K562 (cell line): ENCODE data around the gene DEFB127. TPM values are rescaled to one million over a fixed set of nuclear protein-coding genes. Genes with fewer than 3 reads are reported as not detected.

ENCODE experiments used
- HES1 ChIP-seq: fragments of 450-650 bp; IDR thresholded peaks from 2 replicates; pipeline ENCODE4 v1.6.1; 2016; ENCODE audit warnings: low read depth, mild to moderate bottlenecking, moderate library complexity
- NFE2 ChIP-seq: IDR thresholded peaks from 2 replicates; pipeline ENCODE4 v1.6.1; 2014; ENCODE audit warnings: antibody characterized with exemption, low read depth
- POLR2H ChIP-seq: IDR thresholded peaks from 2 replicates; pipeline ENCODE4 v1.6.1; 2016; ENCODE audit warnings: missing genetic modification characterization, low read depth, mild to moderate bottlenecking, control low read depth, missing compliant biosample characterization, moderate library complexity
- PPARD ChIP-seq: fragments of 250-450 bp; sonication (Bioruptor Pico); IDR thresholded peaks from 2 replicates; pipeline ENCODE4 v1.8.0; 2022; ENCODE audit warnings: inconsistent platforms, mild to moderate bottlenecking, moderate library complexity
- RAD21 ChIP-seq, 2 experiments: fragments of 250-450 bp in 1 of 2; fragments of 450-650 bp in 1 of 2; sonication (Bioruptor Pico) in 1 of 2; formaldehyde crosslinking in 1 of 2; IDR thresholded peaks in 1 of 2; conservative IDR thresholded peaks in 1 of 2; 2 replicates each; pipeline versions ENCODE4 v1.4.0 to v1.8.0; 2020 to 2022; ENCODE audit warnings: mild to moderate bottlenecking in 2 of 2, moderate library complexity in 1 of 2
- REST ChIP-seq, 2 experiments: fragments of 450-650 bp; formaldehyde crosslinking in 1 of 2; IDR thresholded peaks; 2 replicates each; pipeline versions ENCODE4 v1.4.0 to v1.6.1; 2014 to 2020; ENCODE audit warnings: mild to moderate bottlenecking in 2 of 2, borderline replicate concordance in 1 of 2, low read depth in 1 of 2
- STAT5B ChIP-seq: fragments of 250-450 bp; sonication (Bioruptor Pico); IDR thresholded peaks from 2 replicates; pipeline ENCODE4 v1.8.0; 2021; ENCODE audit warnings: mild to moderate bottlenecking, inconsistent platforms
- TCF7L2 ChIP-seq: fragments of 150-350 bp; IDR thresholded peaks from 2 replicates; pipeline ENCODE4 v1.6.1; 2016; ENCODE audit warnings: low read depth, mild to moderate bottlenecking, low read length, moderate library complexity
- TFAP4 ChIP-seq: sonication (generic); formaldehyde crosslinking; IDR thresholded peaks from 2 replicates; pipeline ENCODE4 v1.8.0; 2022; ENCODE audit warnings: missing genetic modification reagents, mild to moderate bottlenecking, moderate library complexity, borderline replicate concordance
- THAP12 ChIP-seq: fragments of 250-450 bp; sonication (Bioruptor Pico); IDR thresholded peaks from 2 replicates; pipeline ENCODE4 v1.9.0; 2021; ENCODE audit warnings: mild to moderate bottlenecking, inconsistent platforms
- ZNF436 ChIP-seq: fragments of 250-450, 450-650 bp; sonication (Bioruptor Pico); formaldehyde crosslinking; IDR thresholded peaks from 2 replicates; pipeline ENCODE4 v1.7.0; 2020; ENCODE audit warnings: mild to moderate bottlenecking
- ZZZ3 ChIP-seq: fragments of 450-650 bp; IDR thresholded peaks from 2 replicates; pipeline ENCODE4 v1.6.1; 2016; ENCODE audit warnings: antibody characterized with exemption, mild to moderate bottlenecking, moderate library complexity
- polyA plus RNA-seq, 8 experiments: library from polyadenylated mRNA; depleted of rRNA in 4 of 8; stranded (reverse) in 5 of 8; unstranded in 3 of 8; fragments of >200 nt; fragmentation: Nextera tagmentation in 2 of 8; fragmentation: Illumina TruSeq in 1 of 8; extraction: Ambion mirVana in 2 of 8; extraction: Trizol in 1 of 8; gene quantifications; 2 replicates each; pipeline versions ENCODE4 v1.2.1 to v1.2.3, GENCODE V29; 2011 to 2014; ENCODE audit warnings: inconsistent platforms in 1 of 8, missing spikeins in 1 of 8
- total RNA-seq, 7 experiments: library from RNA; depleted of rRNA in 6 of 7; stranded (reverse); fragments of >200 nt in 6 of 7; fragmentation: Illumina TruSeq in 2 of 7; extraction: Trizol in 2 of 7; gene quantifications; 2 replicates each; pipeline versions ENCODE4 v1.2.1 to v1.2.3, GENCODE V29; 2011 to 2021; ENCODE audit warnings: low replicate concordance in 1 of 7

DEFB127 gene
- total and polyA plus RNA-seq, 9 of the 15 experiments (the other 6 are each of a cell fraction or from before 2014, with no cell fraction given), result not detected

- TF ChIP-seq RAD21 (CRISPR knock-in tag; conservative IDR thresholded peaks at IDR 0.05 in 1 of 2, IDR thresholded peaks at IDR 0.05 in 1 of 2) (peak; percentile 15 to 45; a peak in 3 of 4 replicates), REST (IDR thresholded peaks at IDR 0.05; ENCODE audit: borderline replicate concordance) (no peak; the same call in 1 of the 2 replicates), REST (CRISPR knock-in tag; IDR thresholded peaks at IDR 0.05; ENCODE audit: low read depth) (no peak), PPARD (no peak), NFE2 (no peak), TCF7L2 (no peak), ZZZ3 (no peak), TFAP4 (CRISPR knock-in tag) (no peak), HES1 (no peak), STAT5B (CRISPR knock-in tag) (no peak), ZNF436 (no peak), POLR2H (tag) (no peak), THAP12 (CRISPR knock-in tag) (peak; percentile 69; the same call in 1 of the 2 replicates)
Measured at GRCh38 chr20:137668-138490, 19.4 kb upstream of the DEFB127 start (continued).
